GM18502 (cell line): ENCODE data around the gene PPP1R14D.

ENCODE experiments used
- ATAC-seq: cut with Tn5 transposase; IDR thresholded peaks from one replicate; pipeline ENCODE4 v1.9.1; 2021; ENCODE audit warnings: mild to moderate bottlenecking; ENCODE audit not compliant: unreplicated experiment, poor library complexity

The PPP1R14D gene

GRCh38 chr15:40787991-40788390 is 40.5 kb downstream of the PPP1R14D start:
- ATAC-seq: no peak

- ATAC-seq: no peak
Measured at GRCh38 chr15:40787344-40787841, 41.1 kb downstream of the PPP1R14D start.

DNA sequence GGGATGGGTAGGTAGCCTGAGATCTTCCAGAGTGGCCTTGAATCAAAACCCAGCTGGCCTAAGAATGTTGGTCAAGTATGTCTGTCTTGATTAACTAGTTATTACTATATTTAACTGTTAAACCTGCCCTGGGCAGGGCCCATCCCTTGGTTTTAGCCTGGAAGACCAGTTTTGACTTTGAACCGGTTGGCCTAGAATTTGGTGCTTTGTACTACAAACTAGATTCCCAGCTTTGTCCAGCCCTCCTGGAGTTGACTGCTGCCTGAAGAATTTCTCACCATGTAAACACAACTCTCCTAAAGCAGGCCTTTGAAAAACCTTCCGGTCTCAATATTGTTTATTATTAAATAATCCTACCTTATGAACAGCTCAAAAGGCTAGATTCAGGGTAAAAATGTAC is 42.7 kb downstream of the PPP1R14D start:
- no peak for ATAC-seq

DNA sequence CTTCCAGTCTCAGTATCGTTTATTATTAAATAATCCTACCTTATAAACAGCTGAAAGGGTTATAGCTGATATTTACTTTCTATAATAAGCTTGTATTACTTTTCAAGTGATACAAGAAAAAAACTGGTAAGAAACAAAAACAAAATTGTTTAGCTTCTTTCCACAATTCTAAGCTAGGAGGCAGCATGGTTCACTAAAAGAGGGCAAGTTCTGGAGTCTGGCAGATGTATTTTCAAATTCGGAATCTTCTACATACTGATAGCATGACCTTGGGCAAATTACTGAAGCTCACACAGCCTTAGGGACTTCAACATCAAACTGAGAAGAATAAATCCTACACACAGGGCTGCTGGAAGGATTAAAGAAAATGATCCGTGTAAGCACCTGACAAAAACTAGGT is 43.3 kb downstream of the PPP1R14D start:
- ATAC-seq: no peak

DNA sequence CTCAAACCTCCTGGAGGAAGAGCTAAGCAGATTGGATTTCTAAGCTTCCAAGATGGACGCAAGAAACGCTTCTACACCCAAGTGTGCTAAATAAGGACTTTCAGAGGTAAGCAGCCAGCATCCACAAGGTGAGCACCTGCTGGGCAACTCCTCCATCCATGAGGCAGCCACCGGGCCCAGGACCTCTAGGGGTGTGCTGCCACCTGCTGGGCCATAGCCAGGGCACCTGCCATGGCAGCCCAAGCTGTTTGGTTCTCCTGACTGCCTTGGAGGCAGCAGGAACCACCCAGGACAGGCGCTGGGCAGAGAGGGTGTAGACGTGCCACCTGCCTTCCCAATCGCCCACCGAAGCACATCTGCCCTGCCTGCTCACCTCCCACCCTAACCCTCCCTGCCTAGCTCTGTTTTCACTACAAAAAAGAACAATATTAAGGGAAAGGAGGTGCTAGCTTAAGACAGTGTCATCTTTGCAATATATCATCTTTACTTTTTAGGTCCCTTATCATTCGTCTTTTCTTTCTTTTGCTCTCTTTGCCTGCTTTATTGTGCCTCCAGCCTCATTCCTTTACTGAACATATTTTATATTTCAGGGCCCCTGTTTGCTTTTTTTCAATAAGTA is 45.8 kb downstream of the PPP1R14D start:
- ATAC-seq: peak; percentile 62

- ATAC-seq: no peak
Measured at GRCh38 chr15:40776537-40777141, 51.9 kb downstream of the PPP1R14D start.

GRCh38 chr15:40775740-40776536 is 52.6 kb downstream of the PPP1R14D start:
- ATAC-seq: no peak

DNA sequence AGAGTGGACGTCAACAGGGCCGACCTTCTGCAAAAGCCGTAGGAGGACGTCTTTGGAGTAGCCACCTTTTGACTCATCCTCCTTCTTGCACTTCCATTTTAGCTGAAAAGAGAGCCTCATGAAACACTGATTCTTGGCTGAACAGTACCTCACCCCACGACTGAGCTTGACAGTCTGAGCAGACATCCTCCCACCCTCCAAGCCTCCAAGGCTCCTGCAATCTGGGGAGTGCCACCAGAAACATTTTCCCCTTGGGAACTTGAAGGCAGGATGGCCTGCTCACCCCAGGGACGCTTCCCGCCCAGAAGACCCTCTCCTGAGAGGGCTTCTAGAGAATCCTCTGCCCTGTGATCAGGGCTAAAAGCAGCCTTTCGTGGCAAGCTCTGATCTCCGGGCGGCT is 53.5 kb downstream of the PPP1R14D start:
- ATAC-seq: no peak

- no peak for ATAC-seq
Measured at GRCh38 chr15:40773902-40774301, 54.6 kb downstream of the PPP1R14D start.

DNA sequence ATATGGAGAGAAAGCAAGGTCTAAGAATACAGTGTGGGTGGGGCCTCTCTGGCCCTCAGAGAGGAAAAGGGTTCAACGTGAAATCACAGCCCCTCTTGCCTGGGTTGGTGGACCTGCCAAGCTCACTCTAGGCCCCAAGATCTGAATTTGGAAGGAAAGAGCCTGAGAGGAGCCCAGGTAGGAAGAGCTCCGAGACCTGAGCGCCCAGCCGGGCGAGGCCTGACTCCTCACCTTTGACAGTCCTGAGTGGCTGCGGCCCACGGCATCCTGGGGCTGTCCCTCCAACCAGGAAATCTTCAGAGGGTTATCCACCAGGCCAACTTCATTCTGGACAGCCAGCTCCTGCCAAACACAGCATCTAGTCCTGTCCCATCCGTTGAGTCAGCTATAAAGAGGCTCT is 55.0 kb downstream of the PPP1R14D start:
- no peak for ATAC-seq

DNA sequence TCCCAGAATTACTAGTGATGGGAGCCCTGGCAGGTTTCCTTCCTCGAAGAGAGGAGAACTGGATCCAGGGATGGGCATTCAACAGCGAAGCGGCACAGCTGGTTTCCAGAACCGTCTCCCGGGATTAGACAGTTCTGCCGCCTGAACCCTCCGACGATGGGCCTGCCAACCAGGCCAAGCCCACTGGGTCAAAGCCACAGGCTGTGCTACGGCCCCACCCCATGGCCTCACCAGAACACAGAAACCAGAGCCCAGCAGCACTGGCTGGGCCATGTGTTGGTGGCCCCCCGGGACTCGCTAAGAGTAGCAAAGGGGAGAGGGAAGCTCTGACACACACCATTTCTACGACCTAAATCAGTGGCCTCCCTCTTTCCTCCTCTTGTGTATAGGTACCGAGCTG is 56.5 kb downstream of the PPP1R14D start:
- no peak for ATAC-seq

GRCh38 chr15:40771242-40771641 is 57.3 kb downstream of the PPP1R14D start:
- ATAC-seq: no peak

DNA sequence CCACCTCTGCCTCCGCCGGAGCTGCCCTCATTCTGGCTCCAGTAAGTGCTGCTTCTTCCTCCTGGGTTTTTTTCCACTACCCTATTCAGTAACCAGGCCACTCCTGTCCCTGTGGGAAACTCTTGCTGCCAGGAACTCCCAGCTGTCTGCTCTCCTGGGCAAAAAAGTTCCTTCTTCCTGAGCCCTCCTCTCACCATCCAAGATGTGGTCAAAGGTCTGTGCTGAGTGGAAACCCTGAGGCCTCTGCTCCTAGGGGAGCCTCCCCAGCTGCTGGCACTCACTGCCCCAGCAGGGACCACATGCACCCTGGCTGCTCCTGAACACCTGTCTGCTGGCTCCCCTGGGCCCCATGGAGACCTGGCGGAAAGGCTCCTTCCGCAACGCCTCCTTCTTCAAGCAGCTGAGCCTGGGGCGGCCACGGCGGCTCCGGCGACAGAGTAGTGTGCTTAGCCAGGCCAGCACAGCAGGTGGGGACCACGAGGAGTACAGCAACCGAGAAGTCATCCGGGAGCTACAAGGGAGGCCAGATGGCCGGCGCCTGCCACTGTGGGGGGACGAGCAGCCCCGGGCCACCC is 58.3 kb downstream of the PPP1R14D start:
- ATAC-seq: no peak

DNA sequence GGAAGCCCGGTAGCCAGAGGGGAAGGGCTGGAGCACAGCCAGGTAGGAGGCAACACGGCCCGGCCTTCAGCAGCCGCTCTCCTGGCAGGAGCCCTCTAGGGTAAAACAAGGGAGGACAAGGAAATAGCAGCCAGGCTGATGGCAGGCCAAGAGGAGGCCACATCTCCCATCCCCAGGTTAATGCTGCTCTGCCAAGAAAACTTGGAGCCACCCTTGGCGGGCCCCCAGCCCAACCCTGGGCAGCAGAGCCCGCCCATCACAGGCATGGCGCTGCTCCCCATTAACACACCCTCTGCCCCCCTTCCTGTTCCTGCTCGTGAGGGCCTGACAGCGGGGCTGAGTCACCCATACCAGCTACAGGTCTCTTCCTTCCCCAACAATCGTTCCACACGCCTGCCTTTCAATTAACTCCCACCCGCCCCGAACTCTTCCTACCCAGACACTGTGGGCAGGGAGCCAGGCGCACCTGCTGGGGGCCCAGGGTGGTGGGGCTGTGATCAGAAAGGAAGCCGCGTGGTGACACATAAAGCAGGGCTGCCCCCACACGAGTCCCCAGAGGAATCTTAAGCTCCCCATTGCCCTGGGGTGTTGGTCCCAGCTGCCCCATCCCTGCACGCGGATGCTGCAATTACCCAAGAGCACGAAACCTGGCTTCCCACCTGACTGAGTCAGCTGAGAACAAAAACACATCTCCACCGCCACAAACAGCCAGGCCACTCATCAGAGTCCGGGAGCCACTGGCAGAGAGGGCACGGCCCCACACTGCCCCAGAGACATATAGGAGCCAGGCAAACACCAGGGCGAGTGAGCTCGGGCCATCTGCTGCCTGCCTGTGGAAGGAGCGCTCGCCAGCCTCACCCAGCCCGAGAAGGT is 59.0 kb downstream of the PPP1R14D start, which contains the start of gene C15orf62:
Gene C15orf62, plus strand, starts transcription at position 707 of the 873 bp plus-strand sequence. CDS start 516 bp downstream, outside the sequence.
- ATAC-seq: peak; percentile 46

DNA sequence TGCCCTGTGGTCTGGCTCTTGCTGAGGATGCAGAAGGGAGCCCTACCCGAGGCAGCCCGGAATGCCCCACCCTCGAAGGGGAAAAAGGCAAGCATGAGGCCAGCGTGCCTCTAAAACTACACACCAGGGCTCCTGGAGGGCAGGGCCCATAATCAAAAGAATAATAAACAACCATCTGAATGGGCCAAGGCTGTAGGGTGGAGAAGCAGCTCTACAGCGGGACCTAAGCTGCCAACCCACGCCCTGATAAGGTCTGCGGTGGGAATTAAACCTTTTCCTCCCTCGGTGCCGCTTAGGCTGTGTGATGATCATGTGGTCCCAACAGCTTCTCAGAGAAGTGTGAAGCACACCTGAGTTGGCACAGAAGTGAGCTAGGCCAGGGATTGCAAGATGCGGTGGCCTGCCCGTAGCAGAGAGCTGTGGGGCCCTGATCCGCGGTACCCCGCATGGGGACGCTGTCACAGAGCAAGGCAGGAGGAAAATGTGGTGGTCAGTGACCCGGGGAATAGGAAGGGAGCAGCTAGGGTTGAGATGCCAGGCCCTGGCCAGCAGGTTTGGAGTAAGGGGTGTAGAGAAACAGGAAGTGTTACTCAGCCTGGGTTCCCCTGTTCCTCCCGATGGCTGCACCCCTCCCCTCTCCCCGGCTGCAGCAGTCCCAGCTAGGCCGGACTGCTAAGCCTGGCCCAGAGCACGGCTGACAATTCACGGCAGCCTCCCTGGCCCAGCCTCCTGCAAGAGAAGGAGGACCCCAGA is 59.8 kb downstream of the PPP1R14D start:
- peak; percentile 10 for ATAC-seq

- ATAC-seq: no peak
Measured at GRCh38 chr15:40767838-40768500, 60.5 kb downstream of the PPP1R14D start.

- no peak for ATAC-seq
Measured at GRCh38 chr15:40766906-40767837, 61.3 kb downstream of the PPP1R14D start.
